ENCODE results near the gene CXXC1.
"Not testable (repeated sequence)": the region's sequence is repeated elsewhere in the genome, so short reads cannot be mapped to it uniquely, and the experiment has no call there.

Gene CXXC1

DNA sequence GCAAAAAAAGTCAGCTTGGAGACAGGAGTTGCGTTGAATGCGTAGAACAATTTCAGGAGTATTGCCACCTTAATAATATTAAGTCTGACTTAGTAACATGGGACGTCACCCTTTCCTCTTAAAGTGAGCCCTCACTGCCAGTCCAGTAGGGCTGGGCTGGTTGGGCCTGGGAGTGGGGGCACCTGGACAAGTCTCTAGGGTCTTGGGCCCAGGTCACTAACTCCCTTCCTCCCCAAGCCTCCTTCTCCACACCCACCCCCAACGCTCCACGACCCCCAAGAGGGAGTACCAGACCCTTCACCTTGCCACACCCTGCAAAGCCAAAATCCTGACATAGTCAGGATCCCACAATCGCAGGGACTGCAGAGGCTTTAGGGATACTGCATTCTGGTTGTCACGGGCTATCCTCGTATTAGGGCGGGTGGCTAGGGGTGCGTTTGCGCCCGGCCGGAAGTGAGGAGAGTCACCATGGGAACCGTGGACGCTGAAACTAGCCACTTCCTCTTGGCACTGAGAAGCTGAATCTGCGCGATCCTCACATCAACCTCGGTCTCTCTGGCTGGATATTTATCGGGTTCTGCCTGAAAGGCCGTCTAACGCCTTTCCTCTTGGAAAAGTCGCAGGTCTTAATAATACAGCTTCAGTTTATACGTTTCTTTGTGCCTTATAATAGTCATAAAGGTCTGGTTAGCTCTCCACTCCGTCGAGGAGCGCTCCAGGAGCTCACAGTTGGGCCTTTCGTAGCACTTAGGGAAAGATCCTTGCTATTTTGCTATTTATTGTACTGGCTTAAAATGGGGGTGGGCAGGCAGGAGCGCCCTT, 10.3 kb upstream of the CXXC1 start:
- DNase-seq = peak; percentile 87

DNA sequence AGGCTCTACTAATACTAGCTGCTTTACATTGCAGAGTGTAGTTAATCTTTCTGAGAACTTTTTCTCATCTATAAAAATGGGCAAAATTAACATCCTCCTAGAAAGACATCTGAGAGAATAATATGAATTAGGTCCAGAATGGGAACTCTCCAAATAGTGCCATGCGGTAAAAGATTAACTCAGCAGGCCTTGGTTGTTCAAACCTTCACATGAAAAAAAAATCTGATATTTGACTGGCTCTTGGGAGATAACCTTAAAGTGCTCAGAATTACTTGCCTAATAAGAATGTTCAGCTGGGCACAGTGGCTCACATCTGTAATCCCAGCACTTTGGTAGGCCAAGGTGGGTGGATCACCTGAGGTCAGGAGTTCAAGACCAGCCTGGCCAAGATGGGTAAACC, 5.5 kb upstream of the CXXC1 start:
- no peak for DNase-seq

DNA sequence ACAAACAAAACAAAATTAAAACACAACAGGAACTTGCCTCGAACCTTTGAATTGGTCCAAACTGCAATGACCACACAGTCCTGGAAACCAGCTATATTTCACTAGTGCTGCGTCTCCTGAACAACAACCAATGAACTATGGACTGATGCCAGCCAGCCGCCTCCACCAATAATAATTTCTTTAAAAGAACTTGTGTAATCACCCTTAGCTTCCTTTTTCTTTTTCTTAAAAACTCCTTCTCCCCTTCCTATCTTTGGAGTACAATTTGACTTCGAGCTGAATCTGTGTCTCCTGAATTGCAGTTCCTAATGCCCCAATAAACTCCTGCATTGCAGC, 1.6 kb upstream of the CXXC1 start:
- no peak for DNase-seq

DNA sequence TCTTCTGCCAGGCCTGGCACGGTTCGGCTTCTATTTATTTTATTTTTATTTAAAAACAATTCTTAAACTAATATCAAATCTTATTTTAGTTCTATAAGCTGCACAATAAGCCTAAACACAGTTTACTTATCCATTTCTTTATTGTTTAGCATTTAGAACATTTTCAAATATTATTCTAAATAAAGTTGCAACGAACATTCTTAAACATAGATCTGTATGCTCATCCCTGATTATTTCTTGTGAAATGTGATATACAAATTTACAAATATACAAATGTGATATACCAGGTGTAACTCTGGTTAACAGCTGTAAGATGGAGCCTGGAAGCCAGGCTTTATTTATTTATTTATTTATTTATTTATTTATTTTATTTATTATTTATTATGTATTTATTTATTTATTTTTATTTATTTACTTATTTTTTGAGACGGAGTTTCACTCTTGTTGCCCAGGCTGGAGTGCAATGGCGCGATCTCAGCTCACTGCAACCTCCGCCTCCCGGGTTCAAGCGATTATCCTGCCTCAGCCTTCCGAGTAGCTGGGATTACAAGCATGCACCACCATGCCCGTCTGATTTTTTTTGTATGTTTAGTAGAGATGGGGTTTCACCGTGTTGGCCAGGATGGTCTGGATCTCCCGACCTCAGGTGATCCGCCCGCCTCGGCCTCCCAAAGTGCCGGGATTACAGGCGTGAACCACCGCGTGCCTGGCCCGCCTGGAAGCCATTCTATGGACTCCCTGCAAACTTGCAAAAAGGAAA, 1.0 kb upstream of the CXXC1 start:
- DNase-seq = not testable (repeated sequence)

DNA sequence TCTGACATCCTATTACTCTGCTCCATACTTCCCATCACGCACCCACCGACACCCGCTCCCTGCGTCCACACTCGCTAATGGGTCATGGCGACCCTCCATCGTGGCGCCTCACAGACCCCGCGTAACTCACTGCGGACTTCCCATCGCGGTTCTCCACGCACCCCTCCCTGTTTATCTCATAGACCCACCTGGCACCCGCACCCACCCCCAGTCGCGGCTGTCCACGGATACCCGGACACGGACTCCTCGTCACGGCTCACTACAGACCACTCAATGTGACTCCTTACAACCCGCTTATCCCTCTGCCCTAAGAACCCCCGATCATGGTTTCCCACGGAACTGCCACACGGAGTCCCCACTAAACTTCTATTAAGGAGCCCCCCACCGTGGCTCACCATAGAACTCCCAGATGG, 458 bp downstream of the CXXC1 start:
- no peak for DNase-seq

DNA sequence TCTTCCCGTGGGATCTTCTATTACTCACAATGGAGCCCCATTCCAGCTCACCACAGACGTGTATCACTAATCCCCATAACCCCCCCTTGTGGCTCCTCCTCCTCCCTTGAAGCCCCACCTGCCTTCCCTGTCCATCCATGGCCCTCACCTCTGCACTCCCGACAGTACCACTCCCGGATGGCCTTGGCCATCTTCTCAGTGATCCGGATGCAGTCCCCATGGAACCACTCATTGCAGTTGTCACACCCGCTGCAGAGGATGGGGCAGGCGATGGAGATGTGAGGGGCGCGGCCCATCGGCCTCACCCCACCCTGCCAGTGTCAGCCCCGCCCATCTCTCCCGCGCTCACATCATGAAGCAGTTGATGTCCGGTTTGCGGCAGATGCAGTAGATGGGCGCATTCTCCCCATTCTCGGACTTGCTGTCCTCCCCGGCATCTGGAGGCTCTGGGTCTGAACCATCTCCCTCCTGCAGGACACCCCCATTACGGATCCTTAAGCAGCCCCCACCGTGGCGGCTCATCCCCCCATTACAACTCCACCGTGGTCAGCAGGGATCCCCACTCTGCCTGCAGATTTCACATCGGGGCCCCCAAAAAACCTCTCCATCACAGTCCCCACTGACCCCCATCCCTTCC, 983 bp downstream of the CXXC1 start:
- DNase-seq = no peak

DNA sequence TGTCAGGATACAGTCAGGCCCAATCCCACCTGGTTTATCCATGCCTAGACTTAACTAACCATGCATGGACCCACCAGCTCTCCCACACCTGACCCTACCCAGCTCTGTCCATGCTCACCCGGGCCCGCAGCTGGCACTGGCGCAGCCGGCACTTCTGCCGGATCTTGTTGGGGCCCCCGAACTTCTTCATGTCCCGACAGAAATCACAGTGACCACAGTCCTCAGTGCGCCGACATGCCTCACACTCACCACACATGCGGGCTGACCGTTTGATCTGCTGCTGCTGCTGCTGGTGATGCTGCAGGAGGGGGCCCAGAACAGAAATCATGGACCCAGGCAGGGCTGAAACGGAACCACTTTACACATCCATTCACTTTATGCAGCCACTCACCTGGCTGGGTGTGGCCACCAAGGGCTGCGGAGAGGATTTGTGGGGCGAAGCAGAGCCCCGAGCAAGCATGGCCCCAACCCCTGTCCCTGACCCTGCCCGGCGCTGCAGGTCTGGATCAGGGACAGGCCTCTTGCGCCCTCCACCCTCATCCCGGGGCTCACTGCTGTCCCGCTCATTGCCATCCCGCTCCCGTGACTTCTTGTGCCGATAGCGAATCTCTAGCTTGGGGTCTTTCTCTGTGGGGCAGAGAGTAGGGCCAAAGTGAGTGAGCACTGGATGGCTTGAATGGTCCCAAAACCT, 1.7 kb downstream of the CXXC1 start:
- DNase-seq = no peak

DNA sequence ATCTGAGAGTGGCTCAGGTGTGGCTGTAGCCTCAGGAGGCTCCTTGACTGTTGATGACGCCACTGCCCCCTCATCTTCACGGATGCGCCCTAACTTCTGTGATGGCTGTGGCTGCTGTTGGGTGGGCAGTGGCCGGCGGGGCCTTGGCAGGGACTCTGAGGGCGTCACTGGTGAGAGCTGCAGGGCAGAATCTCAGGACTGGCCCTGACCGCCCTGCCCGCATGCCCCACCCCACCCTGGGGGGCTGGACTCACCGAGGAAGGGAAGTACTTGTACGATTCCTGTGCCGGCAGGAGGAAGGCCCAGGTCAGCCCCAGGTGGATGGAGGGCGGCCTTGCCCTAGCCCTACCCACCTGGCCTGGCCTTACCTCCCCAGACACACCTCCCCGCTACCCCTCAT, 2.4 kb downstream of the CXXC1 start:
- no peak for DNase-seq

DNA sequence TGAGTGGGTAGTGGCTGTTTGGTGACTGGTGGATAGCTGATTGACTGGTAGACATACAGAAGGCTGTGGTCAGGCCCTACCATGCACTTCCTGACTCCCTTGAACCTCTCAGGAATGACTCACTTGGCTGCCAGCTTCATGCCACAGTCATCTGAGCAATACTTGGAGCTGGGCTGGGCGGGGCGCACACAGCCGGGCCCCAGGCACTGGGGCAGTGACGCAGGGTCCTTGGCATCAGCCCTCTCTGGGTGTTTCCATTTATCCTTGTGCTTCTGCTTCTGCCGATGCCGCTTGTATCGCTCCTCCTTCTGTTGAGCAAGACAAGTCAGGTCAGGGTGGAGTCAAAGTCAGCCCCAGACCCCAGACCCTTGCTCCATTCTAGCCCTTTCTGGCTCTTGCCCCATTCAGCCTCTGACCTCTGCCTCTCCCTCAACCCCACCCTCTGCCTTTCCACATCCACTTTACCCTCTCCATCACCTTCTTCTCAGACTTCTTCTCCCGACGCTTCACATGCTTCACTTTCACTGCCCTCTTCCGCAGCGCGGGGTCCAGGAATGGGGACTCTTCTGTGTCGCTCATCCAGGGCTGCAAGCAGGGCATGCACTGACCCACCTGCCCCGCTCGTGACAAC, 3.1 kb downstream of the CXXC1 start:
- no peak for DNase-seq

DNA sequence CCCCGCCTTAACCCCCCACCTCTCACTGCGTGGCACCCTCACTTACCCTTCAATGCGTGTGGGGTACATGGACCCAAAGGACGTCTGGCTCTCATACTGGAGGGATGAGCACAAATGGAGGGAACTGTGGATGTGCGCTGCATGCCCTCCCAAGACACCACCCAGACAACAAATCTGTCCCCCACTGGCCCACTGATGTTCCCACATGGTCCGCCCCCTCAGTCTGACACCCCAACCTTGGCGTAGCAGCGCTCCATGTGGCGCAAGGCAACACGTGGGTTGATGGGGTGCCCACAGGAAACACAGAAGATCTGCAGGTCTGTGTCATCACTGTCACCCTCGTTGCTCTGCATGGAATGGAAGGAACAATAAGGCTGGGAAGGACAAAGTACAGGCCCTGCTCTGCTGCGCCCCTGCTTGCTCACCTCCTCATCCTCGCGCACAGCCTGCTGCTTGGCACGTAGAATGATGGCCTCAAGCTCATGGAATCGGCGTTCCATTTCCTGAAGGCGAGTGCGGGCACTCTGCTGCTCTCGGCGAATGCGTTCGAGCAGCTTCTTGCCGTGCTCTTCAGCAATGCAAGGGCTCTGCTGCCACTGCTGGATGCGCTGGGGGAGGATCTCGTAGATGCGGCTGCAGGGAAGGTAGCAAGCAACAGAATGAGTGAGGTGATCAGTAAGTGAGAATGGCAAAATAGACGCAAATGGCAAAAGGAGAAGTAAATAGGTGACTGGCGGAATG, 3.9 kb downstream of the CXXC1 start:
- no peak for DNase-seq

DNA sequence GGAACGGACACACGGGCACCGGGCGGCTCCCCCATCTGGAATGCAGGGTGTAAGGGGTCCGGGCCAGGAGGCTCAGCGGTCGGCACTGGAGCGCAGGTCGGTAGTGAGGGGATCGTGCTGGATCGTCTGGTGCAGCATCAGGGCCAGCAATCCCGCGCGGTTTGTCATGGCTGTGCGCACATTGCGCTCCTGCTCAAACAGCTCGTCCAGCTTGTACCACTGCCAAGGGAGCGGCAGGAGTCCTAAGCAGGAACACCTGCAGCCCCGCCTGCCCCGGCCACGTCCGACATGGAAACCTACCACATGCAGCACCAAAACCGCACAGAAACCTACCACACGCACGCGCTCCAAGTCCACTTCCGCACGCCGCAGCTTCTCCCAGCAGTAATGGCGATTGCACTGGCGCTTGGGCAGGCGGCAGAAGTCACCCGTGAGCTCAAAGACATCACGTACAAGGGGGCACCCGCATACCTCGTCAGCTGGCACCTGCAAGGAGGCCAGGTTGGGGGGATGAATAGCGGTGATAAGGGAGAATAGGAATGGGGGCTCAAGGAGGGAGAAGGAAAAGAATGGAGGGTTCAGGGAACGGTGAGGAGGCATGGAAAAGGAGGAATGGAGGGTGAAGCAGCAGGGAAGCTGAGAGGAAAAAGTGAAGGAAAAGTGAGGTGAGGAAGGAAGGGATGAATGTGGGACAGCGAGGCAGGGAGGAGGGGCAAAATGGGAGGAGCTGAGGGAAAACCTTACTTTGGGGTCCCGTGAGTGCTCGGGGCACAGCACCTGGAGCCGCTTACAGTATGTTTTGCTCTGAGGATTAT, 4.8 kb downstream of the CXXC1 start:
- no peak for DNase-seq

DNA sequence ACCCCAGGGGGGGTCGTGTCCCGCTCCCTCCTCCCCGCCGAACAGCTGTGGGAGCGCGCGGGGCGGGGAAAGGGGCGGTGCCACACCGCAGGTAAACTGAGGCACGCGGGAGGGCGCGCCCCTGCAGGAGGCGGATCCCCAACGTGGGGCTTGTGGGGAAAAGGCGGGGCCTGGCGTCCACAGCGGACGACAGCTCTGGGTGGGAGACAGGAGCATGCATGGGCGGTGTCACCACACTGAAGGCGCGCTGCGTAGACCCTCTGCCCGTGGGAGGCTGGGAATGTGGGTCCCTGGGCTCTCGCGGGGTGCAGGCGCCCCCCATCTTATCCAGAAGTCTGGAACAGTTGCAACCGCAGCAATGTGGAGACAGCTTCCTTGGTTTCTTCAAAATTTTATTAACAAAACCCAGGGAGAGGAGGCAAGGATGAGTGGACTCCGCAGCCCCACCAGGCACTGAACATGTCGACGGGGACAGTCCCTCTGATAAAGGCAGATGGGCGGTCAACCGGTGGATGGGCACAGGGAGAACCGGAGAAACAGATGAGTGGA, 5.4 kb downstream of the CXXC1 start:
- DNase-seq = no peak

DNA sequence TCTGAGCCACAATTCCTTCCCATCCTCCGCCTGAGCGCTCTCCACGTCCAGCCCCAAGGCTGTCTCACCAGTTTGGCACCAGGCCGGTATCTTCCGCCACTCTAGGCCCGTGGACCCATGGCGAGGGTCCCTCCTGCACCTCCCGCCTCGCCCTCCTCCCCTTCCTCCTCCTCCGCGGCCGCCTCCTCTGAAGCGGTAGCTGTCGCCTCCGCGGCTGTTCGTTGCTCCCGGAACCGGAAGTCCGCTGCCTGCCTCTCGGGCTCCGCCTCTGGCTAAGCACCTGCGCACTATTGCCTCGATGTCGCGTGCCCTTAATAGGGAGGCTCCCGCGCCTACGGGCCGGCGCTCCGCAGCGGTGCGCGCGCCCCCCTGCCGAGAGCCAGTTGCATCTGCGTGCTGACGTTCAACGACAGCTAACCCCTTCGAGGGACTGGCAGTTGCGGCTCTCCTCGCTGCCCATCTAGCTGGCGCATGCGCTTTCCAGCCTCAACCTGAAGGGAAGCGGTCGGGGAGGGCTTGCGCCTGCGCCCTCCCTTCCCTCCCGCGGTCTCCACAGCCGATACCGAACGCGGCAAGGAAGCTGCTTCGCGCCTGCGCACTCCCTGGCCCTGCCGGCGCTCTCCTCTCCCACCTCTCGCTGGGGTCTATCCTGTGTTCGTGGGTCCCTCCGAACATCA, 6.1 kb downstream of the CXXC1 start, which contains the start of gene MBD1:
TSS of gene MBD1 (minus strand) at position 229 of the 677 bp plus-strand sequence. CDS start 1,531 bp downstream, outside the sequence.
- DNase-seq = peak; percentile 99

DNA sequence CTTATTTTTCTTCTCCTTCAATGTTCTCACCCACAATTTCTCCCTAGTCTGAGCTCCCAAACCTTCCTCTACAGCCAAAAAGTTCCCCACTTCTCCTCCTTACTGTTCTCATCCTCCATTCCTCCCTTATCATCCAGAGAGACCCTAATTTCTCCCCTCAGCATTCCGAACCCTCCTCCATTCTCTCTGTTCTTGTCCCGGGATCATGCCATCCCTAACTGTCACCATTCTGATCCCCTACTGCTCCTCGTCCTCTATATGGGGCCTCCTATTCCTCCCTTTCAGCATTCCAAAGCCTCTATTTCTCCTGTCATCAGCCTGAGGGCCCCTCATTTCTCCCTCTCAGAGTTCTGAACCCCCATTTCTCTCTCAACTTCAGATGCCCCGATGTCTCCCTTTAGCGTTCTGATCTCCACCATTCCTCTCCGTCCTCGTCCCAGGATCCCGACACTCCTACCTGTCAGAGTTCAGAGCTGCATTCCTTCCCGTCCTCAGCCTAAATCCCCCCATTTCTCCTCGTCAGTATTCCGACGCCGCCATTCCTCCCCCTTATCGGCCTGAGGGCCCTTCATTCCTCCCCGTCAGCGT, 6.7 kb downstream of the CXXC1 start:
- no peak for DNase-seq

DNA sequence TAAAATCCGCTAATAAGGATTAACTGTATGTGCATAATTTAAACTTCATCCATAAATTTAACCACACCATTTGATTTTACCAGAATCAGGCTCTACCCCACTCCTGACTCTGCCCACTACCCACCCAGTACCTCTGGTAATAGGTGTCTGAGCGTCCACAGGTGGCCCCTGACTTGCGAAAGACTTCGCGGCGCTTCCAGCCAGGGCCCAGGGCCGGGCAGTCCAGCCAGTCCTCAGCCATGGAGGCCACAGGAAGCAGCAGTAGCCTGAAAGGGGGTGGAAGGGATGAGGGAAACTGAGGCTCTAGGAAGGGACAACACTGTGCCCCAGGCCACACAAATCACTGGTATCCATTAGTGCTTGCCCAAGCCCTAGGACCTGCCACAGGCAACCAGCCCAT, 7.7 kb downstream of the CXXC1 start:
- DNase-seq = no peak

DNA sequence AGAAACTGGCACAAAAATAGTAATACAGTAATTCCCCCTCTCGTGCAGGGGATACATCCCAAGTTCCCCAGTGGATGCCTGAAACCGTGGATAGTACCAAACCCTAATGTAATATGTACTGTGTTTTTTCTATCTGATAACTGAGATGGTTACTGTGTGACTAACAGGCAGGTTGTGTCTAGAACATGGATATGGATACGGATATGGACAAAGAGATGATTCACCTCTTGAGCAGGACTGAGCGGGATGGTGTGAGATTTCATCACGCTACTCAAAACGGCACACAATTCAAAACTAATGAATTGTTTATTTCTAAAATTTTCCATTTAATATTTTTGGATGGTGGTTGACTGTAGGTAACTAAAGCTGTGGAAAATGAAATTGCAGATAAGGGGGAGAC, 9.6 kb downstream of the CXXC1 start:
- no peak for DNase-seq

DNA sequence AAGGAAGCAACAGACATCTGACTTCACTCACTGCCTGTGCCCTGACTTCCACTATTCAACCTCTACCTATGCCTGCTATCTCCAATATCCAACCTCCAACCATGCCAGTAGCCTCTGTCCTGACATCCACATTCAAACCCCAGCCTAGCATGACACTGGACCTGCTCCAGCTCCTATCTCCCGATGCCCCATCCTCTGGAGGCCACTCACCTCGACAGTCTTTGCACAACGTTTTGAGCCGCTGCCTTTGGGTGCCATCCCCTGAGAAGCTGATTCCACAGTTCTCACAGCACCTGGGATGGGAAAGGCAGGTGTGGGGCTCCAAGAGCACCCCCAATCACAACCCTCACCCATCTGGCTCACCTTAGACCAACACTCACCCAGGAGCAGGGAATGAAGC, 11.0 kb downstream of the CXXC1 start:
- DNase-seq = no peak

DNA sequence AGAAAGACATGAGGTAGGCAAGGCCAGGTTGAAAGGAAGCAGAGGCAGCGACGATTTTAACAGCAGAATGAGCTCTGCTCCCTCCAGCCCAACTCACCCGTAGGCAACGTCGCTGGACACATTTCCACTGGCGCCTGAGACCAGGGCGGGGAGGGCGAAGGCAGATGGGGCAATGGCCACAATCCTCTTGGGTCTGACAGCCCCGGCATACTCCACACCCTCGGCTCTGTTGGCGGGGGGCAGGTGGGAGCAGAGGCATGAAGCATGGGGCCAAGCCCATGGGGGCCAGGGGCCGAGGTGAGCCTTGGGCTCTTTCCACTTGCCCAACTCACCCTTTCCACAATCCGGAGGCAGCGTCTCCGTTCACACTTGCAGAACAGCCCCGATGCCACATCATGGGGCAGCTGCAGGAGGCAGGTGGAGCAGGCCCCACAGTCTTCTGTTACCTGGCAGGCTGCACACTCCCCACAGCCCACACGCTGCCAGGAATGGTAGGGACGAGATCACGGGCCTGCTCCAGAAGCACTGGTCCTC, 11.9 kb downstream of the CXXC1 start:
- no peak for DNase-seq

DNA sequence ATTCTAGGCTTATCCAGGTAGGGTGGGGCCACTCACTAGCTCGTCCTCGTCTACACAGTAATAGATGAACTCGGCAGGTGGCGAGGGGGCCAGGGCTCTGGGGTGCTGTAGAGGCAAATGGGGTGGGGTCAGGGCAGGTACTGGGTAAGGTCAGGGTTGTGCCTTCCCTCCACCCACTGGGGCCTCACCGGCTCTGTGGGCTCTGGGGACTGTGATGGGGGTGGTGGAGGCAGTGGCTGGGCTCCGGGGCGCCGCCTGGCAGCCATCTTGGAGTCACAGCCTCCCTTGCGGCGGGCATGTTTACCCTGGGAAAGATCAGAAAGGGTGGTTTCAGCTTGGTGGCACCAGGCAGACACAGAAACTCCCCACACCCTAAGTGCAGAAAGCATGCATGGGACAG, 12.6 kb downstream of the CXXC1 start:
- no peak for DNase-seq

DNA sequence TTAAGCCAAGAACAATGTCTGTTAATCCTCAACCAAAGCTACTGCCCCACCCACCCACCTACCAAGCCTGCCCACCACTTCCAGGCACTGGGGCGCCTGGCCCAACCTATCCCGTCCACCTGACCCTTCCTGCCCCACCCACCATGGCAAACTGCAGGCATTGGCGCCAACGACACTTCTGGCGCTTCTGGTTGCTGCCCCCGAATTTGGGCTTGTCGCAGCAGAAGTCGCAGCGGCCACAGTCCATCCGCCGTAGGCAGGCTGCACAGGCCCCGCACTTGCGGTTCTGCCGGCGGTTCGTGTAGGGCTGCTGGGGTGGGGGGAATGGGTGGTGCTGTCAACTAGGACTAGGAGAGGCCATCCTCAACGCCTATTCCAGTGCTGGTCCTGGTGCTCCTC, 13.4 kb downstream of the CXXC1 start:
- no peak for DNase-seq

Data from femur (tissue), 1 donor.